K562 (cell line): ENCODE data around the gene LAMA3. TPM values are rescaled to one million over a fixed set of nuclear protein-coding genes. Genes with fewer than 3 reads are reported as not detected.

Experiments used
- C11orf30 ChIP-seq: fragments of 450-650 bp; IDR thresholded peaks from 2 replicates; pipeline ENCODE4 v1.6.1; 2016; ENCODE audit warnings: low read depth, mild to moderate bottlenecking
- CBFA2T3 ChIP-seq: fragments of 450-650 bp; IDR thresholded peaks from 2 replicates; pipeline ENCODE4 v1.6.1; 2017
- DIDO1 ChIP-seq: fragments of 450-650 bp; IDR thresholded peaks from 2 replicates; pipeline ENCODE4 v1.6.1; 2016; ENCODE audit warnings: low read depth, missing biosample characterization, missing genetic modification characterization
- DNMT1 ChIP-seq: fragments of 450-650 bp; IDR thresholded peaks from 2 replicates; pipeline ENCODE4 v1.6.1; 2016; ENCODE audit warnings: antibody characterized with exemption, mild to moderate bottlenecking
- ELF4 ChIP-seq: fragments of 450-650 bp; formaldehyde crosslinking; IDR thresholded peaks from 2 replicates; pipeline ENCODE4 v1.4.0; 2022; ENCODE audit warnings: missing genetic modification characterization
- ETV5 ChIP-seq: sonication (generic); formaldehyde crosslinking; IDR thresholded peaks from 2 replicates; pipeline ENCODE4 v1.4.0; 2020; ENCODE audit warnings: low read depth, mild to moderate bottlenecking, missing genetic modification reagents
- GTF2F1 ChIP-seq: IDR thresholded peaks from 2 replicates; pipeline ENCODE4 v1.6.1; 2011; ENCODE audit warnings: low read depth, low read length, improper control_type of control experiment
- KLF16 ChIP-seq: IDR thresholded peaks from 2 replicates; pipeline ENCODE4 v1.6.1; 2016; ENCODE audit warnings: antibody characterized with exemption
- NEUROD1 ChIP-seq: fragments of 150-350 bp; IDR thresholded peaks from 2 replicates; pipeline ENCODE4 v1.6.1; 2014; ENCODE audit warnings: borderline replicate concordance, low read length, low read depth; ENCODE audit not compliant: partially characterized antibody
- PCBP1 ChIP-seq: fragments of 200-400 bp; formaldehyde crosslinking; IDR thresholded peaks from 2 replicates; pipeline ENCODE4 v1.6.1; 2018; ENCODE audit warnings: mild to moderate bottlenecking, low read depth, low read length; ENCODE audit not compliant: poor library complexity, severe bottlenecking
- PHF20 ChIP-seq: fragments of 450-650 bp; IDR thresholded peaks from 2 replicates; pipeline ENCODE4 v1.6.1; 2018; ENCODE audit not compliant: partially characterized antibody
- PTTG1 ChIP-seq: fragments of 450-650 bp; IDR thresholded peaks from 2 replicates; pipeline ENCODE4 v1.6.1; 2016; ENCODE audit warnings: low read depth, mild to moderate bottlenecking, missing genetic modification characterization, missing compliant biosample characterization
- RFX5 ChIP-seq: IDR thresholded peaks from 2 replicates; pipeline ENCODE4 v1.6.1; 2011; ENCODE audit warnings: low read depth, mild to moderate bottlenecking, improper control_type of control experiment, low read length
- SAP30 ChIP-seq: fragments of 200-600 bp; sonication (generic); IDR thresholded peaks from 2 replicates; pipeline ENCODE4 v1.6.1; 2012; ENCODE audit warnings: borderline replicate concordance, low read depth, mild to moderate bottlenecking, moderate library complexity, low read length, control low read depth, inconsistent platforms; ENCODE audit not compliant: insufficient read depth, poor library complexity, severe bottlenecking
- SMARCA4 ChIP-seq: fragments of 450-650 bp; IDR thresholded peaks from 2 replicates; pipeline ENCODE4 v1.6.1; 2016
- TRIM24 ChIP-seq, 2 experiments: fragments of 450-650 bp; IDR thresholded peaks; 2 replicates each; pipeline ENCODE4 v1.6.1; 2016
- U2AF2 ChIP-seq: fragments of 200-400 bp; formaldehyde crosslinking; optimal IDR thresholded peaks from 2 replicates; pipeline ENCODE3; 2017; ENCODE audit warnings: low read depth, mild to moderate bottlenecking, low read length
- XRCC4 ChIP-seq: IDR thresholded peaks from one replicate; pipeline ENCODE4 v1.6.1; 2011; ENCODE audit not compliant: insufficient read depth, insufficient read length; ENCODE audit errors: extremely low read depth
- XRCC5 ChIP-seq: fragments of 200-400 bp; formaldehyde crosslinking; IDR thresholded peaks from 2 replicates; pipeline ENCODE4 v1.6.1; 2017; ENCODE audit warnings: low read depth, mild to moderate bottlenecking, low read length
- ZBTB8A ChIP-seq: fragments of 450-650 bp; IDR thresholded peaks from 2 replicates; pipeline ENCODE4 v1.6.1; 2018; ENCODE audit warnings: mild to moderate bottlenecking, moderate library complexity; ENCODE audit not compliant: partially characterized antibody
- ZNF165 ChIP-seq: fragments of 250-450 bp; sonication (Bioruptor Pico); IDR thresholded peaks from 2 replicates; pipeline ENCODE4 v1.4.0; 2020; ENCODE audit warnings: borderline replicate concordance
- ZNF431 ChIP-seq: sonication (generic); formaldehyde crosslinking; IDR thresholded peaks from 2 replicates; pipeline ENCODE4 v1.8.0; 2022; ENCODE audit warnings: mild to moderate bottlenecking, missing genetic modification reagents
- ZNF699 ChIP-seq: fragments of 250-450 bp; sonication (Bioruptor Pico); IDR thresholded peaks from 2 replicates; pipeline ENCODE4 v1.8.0; 2021; ENCODE audit warnings: mild to moderate bottlenecking, moderate library complexity; ENCODE audit not compliant: insufficient replicate concordance
- ZNF76 ChIP-seq: fragments of 250-450 bp; sonication (Bioruptor Pico); IDR thresholded peaks from 2 replicates; pipeline ENCODE4 v1.4.0; 2020; ENCODE audit warnings: mild to moderate bottlenecking, moderate library complexity, borderline replicate concordance
- polyA plus RNA-seq, 8 experiments: library from polyadenylated mRNA; depleted of rRNA in 4 of 8; stranded (reverse) in 5 of 8; unstranded in 3 of 8; fragments of >200 nt; fragmentation: Nextera tagmentation in 2 of 8; fragmentation: Illumina TruSeq in 1 of 8; extraction: Ambion mirVana in 2 of 8; extraction: Trizol in 1 of 8; gene quantifications; 2 replicates each; pipeline versions ENCODE4 v1.2.1 to v1.2.3, GENCODE V29; 2011 to 2014; ENCODE audit warnings: inconsistent platforms in 1 of 8, missing spikeins in 1 of 8
- total RNA-seq, 7 experiments: library from RNA; depleted of rRNA in 6 of 7; stranded (reverse); fragments of >200 nt in 6 of 7; fragmentation: Illumina TruSeq in 2 of 7; extraction: Trizol in 2 of 7; gene quantifications; 2 replicates each; pipeline versions ENCODE4 v1.2.1 to v1.2.3, GENCODE V29; 2011 to 2021; ENCODE audit warnings: low replicate concordance in 1 of 7
- TF ChIP-seq, protein P1 (sequence below): fragments of 450-650 bp; conservative IDR thresholded peaks from 2 replicates; pipeline ENCODE4 v1.6.1; 2016; ENCODE audit warnings: missing genetic modification characterization, low read depth, mild to moderate bottlenecking, control low read depth, missing compliant biosample characterization
- TF ChIP-seq, protein P2 (sequence below): sonication (generic); formaldehyde crosslinking; IDR thresholded peaks from 2 replicates; pipeline ENCODE4 v1.8.0; 2022; ENCODE audit warnings: mild to moderate bottlenecking, missing genetic modification reagents
- TF ChIP-seq, protein P3 (sequence below): sonication (generic); formaldehyde crosslinking; IDR thresholded peaks from 2 replicates; pipeline ENCODE4 v1.8.0; 2022; ENCODE audit warnings: mild to moderate bottlenecking, missing genetic modification reagents
- TF ChIP-seq, protein P4 (sequence below): sonication (generic); formaldehyde crosslinking; IDR thresholded peaks from 2 replicates; pipeline ENCODE4 v1.5.0; 2020; ENCODE audit warnings: missing genetic modification reagents

The LAMA3 gene
- total and polyA plus RNA-seq, 9 of the 15 experiments (the other 6 are each of a cell fraction or from before 2014, with no cell fraction given) = 0.07 TPM; not detected in 8

DNA sequence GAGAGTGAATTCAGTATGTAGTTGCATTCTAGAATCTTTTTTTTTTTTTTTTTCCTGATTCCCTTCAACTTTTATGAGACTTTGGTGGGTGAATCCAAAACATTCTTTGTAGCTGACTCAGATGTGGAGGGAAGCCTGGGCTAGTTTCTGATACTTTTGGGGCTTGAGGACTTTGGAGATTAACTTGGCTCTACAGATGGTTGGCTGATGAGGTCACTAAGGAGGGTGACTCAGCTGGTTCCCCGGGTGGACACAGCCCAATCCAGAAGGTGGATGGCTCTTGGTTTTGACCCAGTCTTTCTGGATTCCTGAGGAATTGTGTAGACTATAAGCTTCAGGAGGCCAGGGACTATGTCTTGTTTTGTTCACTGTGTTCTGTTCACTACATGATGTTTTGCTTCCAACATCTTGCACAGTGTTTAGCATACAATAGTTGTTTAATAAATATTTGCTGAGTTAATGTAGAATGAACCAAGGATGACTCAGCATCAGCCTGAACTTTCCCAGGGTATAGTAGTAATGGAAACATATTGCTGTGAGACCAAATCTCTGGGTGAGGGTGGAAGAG is 30.5 kb downstream of the LAMA3 start (continued):
- TF ChIP-seq DNMT1 (no peak), XRCC5 (no peak), XRCC4 (no peak), ETV5 (CRISPR knock-in tag) (no peak), PTTG1 (tag) (no peak), KLF16 (no peak), ZNF165 (CRISPR knock-in tag) (no peak), SMARCA4 (peak; percentile 87), ZNF699 (CRISPR knock-in tag) (no peak), RFX5 (no peak), ELF4 (CRISPR knock-in tag) (no peak), CBFA2T3 (peak; percentile 60), PCBP1 (no peak), C11orf30 (peak; percentile 97), SAP30 (no peak), ZNF431 (CRISPR knock-in tag) (no peak), ZBTB8A (no peak), PHF20 (no peak), NEUROD1 (peak; percentile 24), DIDO1 (tag) (no peak), U2AF2 (no peak), GTF2F1 (no peak), TRIM24 (IDR thresholded peaks at IDR 0.05) (peak in 1 of 2 experiments; percentile 63; a peak in 1 of 4 replicates), ZNF76 (CRISPR knock-in tag) (no peak)
- TF ChIP-seq, protein P1, sequence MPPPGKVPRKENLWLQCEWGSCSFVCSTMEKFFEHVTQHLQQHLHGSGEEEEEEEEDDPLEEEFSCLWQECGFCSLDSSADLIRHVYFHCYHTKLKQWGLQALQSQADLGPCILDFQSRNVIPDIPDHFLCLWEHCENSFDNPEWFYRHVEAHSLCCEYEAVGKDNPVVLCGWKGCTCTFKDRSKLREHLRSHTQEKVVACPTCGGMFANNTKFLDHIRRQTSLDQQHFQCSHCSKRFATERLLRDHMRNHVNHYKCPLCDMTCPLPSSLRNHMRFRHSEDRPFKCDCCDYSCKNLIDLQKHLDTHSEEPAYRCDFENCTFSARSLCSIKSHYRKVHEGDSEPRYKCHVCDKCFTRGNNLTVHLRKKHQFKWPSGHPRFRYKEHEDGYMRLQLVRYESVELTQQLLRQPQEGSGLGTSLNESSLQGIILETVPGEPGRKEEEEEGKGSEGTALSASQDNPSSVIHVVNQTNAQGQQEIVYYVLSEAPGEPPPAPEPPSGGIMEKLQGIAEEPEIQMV (tag) = no peak
- TF ChIP-seq, protein P2, sequence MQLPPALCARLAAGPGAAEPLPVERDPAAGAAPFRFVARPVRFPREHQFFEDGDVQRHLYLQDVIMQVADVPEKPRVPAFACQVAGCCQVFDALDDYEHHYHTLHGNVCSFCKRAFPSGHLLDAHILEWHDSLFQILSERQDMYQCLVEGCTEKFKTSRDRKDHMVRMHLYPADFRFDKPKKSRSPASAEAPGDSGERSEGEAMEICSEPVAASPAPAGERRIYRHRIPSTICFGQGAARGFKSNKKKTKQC (CRISPR knock-in tag) = no peak
- TF ChIP-seq, protein P3, sequence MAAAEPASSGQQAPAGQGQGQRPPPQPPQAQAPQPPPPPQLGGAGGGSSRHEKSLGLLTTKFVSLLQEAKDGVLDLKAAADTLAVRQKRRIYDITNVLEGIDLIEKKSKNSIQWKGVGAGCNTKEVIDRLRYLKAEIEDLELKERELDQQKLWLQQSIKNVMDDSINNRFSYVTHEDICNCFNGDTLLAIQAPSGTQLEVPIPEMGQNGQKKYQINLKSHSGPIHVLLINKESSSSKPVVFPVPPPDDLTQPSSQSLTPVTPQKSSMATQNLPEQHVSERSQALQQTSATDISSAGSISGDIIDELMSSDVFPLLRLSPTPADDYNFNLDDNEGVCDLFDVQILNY = no peak
- TF ChIP-seq, protein P4, sequence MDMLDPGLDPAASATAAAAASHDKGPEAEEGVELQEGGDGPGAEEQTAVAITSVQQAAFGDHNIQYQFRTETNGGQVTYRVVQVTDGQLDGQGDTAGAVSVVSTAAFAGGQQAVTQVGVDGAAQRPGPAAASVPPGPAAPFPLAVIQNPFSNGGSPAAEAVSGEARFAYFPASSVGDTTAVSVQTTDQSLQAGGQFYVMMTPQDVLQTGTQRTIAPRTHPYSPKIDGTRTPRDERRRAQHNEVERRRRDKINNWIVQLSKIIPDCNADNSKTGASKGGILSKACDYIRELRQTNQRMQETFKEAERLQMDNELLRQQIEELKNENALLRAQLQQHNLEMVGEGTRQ (CRISPR knock-in tag) = no peak
